Measurements from ENCODE around the gene C1QTNF9. TPM values are rescaled to one million over a fixed set of nuclear protein-coding genes. Genes with fewer than 3 reads are reported as not detected.

C1QTNF9 gene
- total and polyA plus RNA-seq, 2 of the 8 experiments (the other 6 are each of a cell fraction or from before 2014, with no cell fraction given), result not detected

DNA sequence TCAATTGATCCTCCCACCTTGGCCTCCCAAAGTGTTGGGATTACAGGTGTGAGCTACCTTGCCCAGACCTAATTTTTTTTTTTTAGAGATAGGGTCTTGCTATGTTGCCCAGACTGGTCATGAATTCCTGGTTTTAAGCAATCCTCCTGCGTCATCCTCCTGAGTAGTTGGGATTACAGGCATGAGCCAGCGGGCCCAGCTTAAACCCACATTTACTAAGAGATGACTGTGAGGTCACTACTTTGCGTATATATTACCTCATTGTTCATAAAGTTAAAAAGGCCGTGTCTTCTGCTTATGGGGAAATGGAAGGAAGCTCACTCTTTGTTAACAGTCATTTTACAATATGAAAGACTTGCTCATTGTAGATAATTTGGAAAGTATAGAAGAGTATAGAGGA lies 39.6 kb upstream of the C1QTNF9 start (continued):
- TF ChIP-seq, protein P1, sequence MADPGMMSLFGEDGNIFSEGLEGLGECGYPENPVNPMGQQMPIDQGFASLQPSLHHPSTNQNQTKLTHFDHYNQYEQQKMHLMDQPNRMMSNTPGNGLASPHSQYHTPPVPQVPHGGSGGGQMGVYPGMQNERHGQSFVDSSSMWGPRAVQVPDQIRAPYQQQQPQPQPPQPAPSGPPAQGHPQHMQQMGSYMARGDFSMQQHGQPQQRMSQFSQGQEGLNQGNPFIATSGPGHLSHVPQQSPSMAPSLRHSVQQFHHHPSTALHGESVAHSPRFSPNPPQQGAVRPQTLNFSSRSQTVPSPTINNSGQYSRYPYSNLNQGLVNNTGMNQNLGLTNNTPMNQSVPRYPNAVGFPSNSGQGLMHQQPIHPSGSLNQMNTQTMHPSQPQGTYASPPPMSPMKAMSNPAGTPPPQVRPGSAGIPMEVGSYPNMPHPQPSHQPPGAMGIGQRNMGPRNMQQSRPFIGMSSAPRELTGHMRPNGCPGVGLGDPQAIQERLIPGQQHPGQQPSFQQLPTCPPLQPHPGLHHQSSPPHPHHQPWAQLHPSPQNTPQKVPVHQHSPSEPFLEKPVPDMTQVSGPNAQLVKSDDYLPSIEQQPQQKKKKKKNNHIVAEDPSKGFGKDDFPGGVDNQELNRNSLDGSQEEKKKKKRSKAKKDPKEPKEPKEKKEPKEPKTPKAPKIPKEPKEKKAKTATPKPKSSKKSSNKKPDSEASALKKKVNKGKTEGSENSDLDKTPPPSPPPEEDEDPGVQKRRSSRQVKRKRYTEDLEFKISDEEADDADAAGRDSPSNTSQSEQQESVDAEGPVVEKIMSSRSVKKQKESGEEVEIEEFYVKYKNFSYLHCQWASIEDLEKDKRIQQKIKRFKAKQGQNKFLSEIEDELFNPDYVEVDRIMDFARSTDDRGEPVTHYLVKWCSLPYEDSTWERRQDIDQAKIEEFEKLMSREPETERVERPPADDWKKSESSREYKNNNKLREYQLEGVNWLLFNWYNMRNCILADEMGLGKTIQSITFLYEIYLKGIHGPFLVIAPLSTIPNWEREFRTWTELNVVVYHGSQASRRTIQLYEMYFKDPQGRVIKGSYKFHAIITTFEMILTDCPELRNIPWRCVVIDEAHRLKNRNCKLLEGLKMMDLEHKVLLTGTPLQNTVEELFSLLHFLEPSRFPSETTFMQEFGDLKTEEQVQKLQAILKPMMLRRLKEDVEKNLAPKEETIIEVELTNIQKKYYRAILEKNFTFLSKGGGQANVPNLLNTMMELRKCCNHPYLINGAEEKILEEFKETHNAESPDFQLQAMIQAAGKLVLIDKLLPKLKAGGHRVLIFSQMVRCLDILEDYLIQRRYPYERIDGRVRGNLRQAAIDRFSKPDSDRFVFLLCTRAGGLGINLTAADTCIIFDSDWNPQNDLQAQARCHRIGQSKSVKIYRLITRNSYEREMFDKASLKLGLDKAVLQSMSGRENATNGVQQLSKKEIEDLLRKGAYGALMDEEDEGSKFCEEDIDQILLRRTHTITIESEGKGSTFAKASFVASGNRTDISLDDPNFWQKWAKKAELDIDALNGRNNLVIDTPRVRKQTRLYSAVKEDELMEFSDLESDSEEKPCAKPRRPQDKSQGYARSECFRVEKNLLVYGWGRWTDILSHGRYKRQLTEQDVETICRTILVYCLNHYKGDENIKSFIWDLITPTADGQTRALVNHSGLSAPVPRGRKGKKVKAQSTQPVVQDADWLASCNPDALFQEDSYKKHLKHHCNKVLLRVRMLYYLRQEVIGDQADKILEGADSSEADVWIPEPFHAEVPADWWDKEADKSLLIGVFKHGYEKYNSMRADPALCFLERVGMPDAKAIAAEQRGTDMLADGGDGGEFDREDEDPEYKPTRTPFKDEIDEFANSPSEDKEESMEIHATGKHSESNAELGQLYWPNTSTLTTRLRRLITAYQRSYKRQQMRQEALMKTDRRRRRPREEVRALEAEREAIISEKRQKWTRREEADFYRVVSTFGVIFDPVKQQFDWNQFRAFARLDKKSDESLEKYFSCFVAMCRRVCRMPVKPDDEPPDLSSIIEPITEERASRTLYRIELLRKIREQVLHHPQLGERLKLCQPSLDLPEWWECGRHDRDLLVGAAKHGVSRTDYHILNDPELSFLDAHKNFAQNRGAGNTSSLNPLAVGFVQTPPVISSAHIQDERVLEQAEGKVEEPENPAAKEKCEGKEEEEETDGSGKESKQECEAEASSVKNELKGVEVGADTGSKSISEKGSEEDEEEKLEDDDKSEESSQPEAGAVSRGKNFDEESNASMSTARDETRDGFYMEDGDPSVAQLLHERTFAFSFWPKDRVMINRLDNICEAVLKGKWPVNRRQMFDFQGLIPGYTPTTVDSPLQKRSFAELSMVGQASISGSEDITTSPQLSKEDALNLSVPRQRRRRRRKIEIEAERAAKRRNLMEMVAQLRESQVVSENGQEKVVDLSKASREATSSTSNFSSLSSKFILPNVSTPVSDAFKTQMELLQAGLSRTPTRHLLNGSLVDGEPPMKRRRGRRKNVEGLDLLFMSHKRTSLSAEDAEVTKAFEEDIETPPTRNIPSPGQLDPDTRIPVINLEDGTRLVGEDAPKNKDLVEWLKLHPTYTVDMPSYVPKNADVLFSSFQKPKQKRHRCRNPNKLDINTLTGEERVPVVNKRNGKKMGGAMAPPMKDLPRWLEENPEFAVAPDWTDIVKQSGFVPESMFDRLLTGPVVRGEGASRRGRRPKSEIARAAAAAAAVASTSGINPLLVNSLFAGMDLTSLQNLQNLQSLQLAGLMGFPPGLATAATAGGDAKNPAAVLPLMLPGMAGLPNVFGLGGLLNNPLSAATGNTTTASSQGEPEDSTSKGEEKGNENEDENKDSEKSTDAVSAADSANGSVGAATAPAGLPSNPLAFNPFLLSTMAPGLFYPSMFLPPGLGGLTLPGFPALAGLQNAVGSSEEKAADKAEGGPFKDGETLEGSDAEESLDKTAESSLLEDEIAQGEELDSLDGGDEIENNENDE (IDR thresholded peaks at IDR 0.05; ENCODE audit: insufficient replicate concordance, low read length), result no peak
- TF ChIP-seq, protein P2, sequence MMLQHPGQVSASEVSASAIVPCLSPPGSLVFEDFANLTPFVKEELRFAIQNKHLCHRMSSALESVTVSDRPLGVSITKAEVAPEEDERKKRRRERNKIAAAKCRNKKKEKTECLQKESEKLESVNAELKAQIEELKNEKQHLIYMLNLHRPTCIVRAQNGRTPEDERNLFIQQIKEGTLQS (IDR thresholded peaks at IDR 0.05; ENCODE audit: insufficient read depth, low read depth, low read length), result no peak
- TF ChIP-seq, protein P3, sequence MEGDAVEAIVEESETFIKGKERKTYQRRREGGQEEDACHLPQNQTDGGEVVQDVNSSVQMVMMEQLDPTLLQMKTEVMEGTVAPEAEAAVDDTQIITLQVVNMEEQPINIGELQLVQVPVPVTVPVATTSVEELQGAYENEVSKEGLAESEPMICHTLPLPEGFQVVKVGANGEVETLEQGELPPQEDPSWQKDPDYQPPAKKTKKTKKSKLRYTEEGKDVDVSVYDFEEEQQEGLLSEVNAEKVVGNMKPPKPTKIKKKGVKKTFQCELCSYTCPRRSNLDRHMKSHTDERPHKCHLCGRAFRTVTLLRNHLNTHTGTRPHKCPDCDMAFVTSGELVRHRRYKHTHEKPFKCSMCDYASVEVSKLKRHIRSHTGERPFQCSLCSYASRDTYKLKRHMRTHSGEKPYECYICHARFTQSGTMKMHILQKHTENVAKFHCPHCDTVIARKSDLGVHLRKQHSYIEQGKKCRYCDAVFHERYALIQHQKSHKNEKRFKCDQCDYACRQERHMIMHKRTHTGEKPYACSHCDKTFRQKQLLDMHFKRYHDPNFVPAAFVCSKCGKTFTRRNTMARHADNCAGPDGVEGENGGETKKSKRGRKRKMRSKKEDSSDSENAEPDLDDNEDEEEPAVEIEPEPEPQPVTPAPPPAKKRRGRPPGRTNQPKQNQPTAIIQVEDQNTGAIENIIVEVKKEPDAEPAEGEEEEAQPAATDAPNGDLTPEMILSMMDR (IDR thresholded peaks at IDR 0.05; ENCODE audit: control extremely low read depth in 1 of 3, insufficient read depth in 1 of 3, low read depth in 1 of 3, low read length in 3 of 3), result no peak
- no peak for TF ChIP-seq POLR2AphosphoS5 (IDR thresholded peaks at IDR 0.05; ENCODE audit: low read depth, low read length)
